ENCODE measurements around the gene GSTM3.

DNA sequence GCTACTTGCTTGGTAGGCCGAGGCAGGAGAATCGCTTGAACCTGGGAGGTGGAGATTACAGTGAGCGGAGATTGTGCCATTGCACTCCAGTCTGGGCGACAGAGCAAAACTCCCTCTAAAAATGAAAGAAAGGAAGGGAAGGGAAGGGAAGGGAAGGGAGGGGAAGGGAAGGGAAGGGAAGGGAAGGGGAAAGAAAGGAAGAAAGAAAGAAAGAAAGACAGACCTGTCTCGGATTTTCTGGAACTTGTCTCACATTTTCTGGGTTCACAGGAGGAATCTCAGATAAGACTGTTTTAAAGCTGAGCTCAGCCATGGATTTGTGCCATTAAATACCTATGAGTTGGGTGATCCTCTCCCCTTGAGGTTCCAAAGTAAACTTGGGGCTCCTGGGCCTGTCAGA is 15.9 kb downstream of the GSTM3 start:
- TF ChIP-seq, protein P1, sequence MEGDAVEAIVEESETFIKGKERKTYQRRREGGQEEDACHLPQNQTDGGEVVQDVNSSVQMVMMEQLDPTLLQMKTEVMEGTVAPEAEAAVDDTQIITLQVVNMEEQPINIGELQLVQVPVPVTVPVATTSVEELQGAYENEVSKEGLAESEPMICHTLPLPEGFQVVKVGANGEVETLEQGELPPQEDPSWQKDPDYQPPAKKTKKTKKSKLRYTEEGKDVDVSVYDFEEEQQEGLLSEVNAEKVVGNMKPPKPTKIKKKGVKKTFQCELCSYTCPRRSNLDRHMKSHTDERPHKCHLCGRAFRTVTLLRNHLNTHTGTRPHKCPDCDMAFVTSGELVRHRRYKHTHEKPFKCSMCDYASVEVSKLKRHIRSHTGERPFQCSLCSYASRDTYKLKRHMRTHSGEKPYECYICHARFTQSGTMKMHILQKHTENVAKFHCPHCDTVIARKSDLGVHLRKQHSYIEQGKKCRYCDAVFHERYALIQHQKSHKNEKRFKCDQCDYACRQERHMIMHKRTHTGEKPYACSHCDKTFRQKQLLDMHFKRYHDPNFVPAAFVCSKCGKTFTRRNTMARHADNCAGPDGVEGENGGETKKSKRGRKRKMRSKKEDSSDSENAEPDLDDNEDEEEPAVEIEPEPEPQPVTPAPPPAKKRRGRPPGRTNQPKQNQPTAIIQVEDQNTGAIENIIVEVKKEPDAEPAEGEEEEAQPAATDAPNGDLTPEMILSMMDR (conservative IDR thresholded peaks at IDR 0.05), result no peak
- no peak for TF ChIP-seq EZH2 (IDR thresholded peaks at IDR 0.05; ENCODE audit: low read depth)

All from PC-9 (cell line).